Osteocyte (in vitro differentiated cells): ENCODE data around the gene C1QTNF2. TPM values are rescaled to one million over a fixed set of nuclear protein-coding genes. Genes with fewer than 3 reads are reported as not detected.

Source experiments
- DNase-seq: peaks from one replicate; pipeline ENCODE4 v3.0.0; 2021; ENCODE audit warnings: mixed read lengths; ENCODE audit not compliant: unreplicated experiment; ENCODE audit errors: extremely low spot score
- H3K27ac Mint-ChIP-seq: one replicate; pipeline ENCODE4 v1.8.0; 2021; ENCODE audit warnings: mild to moderate bottlenecking, mixed read lengths; ENCODE audit not compliant: unreplicated experiment
- H3K27me3 Mint-ChIP-seq: one replicate; pipeline ENCODE4 v1.8.0; 2021; ENCODE audit warnings: mixed read lengths; ENCODE audit not compliant: unreplicated experiment
- H3K36me3 Mint-ChIP-seq: one replicate; pipeline ENCODE4 v1.8.0; 2021; ENCODE audit warnings: mixed read lengths; ENCODE audit not compliant: unreplicated experiment
- H3K4me1 Mint-ChIP-seq: one replicate; pipeline ENCODE4 v1.8.0; 2021; ENCODE audit warnings: mixed read lengths; ENCODE audit not compliant: unreplicated experiment
- H3K4me3 Mint-ChIP-seq: one replicate; pipeline ENCODE4 v1.8.0; 2021; ENCODE audit warnings: mild to moderate bottlenecking, moderate library complexity, mixed read lengths; ENCODE audit not compliant: unreplicated experiment
- H3K9me3 Mint-ChIP-seq: one replicate; pipeline ENCODE4 v1.8.0; 2021; ENCODE audit warnings: mixed read lengths; ENCODE audit not compliant: unreplicated experiment
- CTCF ChIP-seq: fragments of 200-600 bp; sonication (generic); IDR thresholded peaks from 2 replicates; pipeline ENCODE4 v1.5.0; 2021; ENCODE audit warnings: antibody characterized with exemption, mild to moderate bottlenecking, moderate library complexity
- total RNA-seq: library from RNA; stranded (reverse); gene quantifications from 2 replicates; pipeline ENCODE4 v1.2.1, GENCODE V29; 2021

Gene C1QTNF2
- total RNA-seq, 1 donor from 2014 or later = 0.19 TPM

GRCh38 chr5:160380041-160380440 is 9.6 kb upstream of the C1QTNF2 start:
- H3K4me1 Mint-ChIP-seq = no peaks in the 10 kb centered on the region
- no peaks in the 10 kb centered on the region for H3K9me3 Mint-ChIP-seq
- H3K4me3 Mint-ChIP-seq = no peak overlapping the region
- H3K27ac Mint-ChIP-seq = no peak overlapping the region
- peaks cover 15% of the 10 kb centered on the region for H3K27me3 Mint-ChIP-seq
- no peak for TF ChIP-seq CTCF
- DNase-seq = no peak
- H3K36me3 Mint-ChIP-seq = peaks cover 2% of the 10 kb centered on the region

- Mint-ChIP-seq H3K27ac (no peak overlapping the region), H3K4me1 (no peaks in the 10 kb centered on the region), H3K36me3 (peaks cover 2% of the 10 kb centered on the region), H3K4me3 (no peak overlapping the region), H3K9me3 (no peaks in the 10 kb centered on the region), H3K27me3 (peaks cover 21% of the 10 kb centered on the region)
- TF ChIP-seq CTCF = no peak
- no peak for DNase-seq
Measured at GRCh38 chr5:160379511-160379910, 9.1 kb upstream of the C1QTNF2 start.

GRCh38 chr5:160378330-160378729 is 7.9 kb upstream of the C1QTNF2 start:
- H3K27ac Mint-ChIP-seq = no peak overlapping the region
- no peak for DNase-seq
- H3K9me3 Mint-ChIP-seq = no peaks in the 10 kb centered on the region
- H3K27me3 Mint-ChIP-seq = peaks cover 31% of the 10 kb centered on the region
- peaks cover 2% of the 10 kb centered on the region for H3K36me3 Mint-ChIP-seq
- TF ChIP-seq CTCF = no peak
- no peaks in the 10 kb centered on the region for H3K4me1 Mint-ChIP-seq
- H3K4me3 Mint-ChIP-seq = no peak overlapping the region

GRCh38 chr5:160377651-160378050 is 7.2 kb upstream of the C1QTNF2 start:
- Mint-ChIP-seq H3K27ac (no peak overlapping the region), H3K36me3 (peaks cover 2% of the 10 kb centered on the region), H3K4me1 (no peaks in the 10 kb centered on the region), H3K27me3 (peaks cover 38% of the 10 kb centered on the region), H3K9me3 (no peaks in the 10 kb centered on the region), H3K4me3 (no peak overlapping the region)
- TF ChIP-seq CTCF = no peak
- no peak for DNase-seq

GRCh38 chr5:160376416-160376815 is 6.0 kb upstream of the C1QTNF2 start:
- H3K4me3 Mint-ChIP-seq = no peak overlapping the region
- DNase-seq = no peak
- peaks cover 44% of the 10 kb centered on the region for H3K27me3 Mint-ChIP-seq
- H3K4me1 Mint-ChIP-seq = no peaks in the 10 kb centered on the region
- peaks cover 2% of the 10 kb centered on the region for H3K36me3 Mint-ChIP-seq
- H3K9me3 Mint-ChIP-seq = no peaks in the 10 kb centered on the region
- no peak overlapping the region for H3K27ac Mint-ChIP-seq
- no peak for TF ChIP-seq CTCF
